Activated CD4-positive, alpha-beta T cell treated with anti-CD3 and anti-CD28 coated beads, Interleukin-2, amount 10 ng/mL, durations not matched to agents 7 days and 5 days (primary cell): ENCODE data around the gene CACTIN. TPM values are rescaled to one million over a fixed set of nuclear protein-coding genes. Genes with fewer than 3 reads are reported as not detected.

Experiments used
- CTCF ChIA-PET: fragments of 350-600 bp; sonication (Branson Sonifier 250); formaldehyde crosslinking; loops from one replicate; lab custom pipeline; 2021; ENCODE audit warnings: antibody characterized with exemption; lab: Charles Lee
- POLR2A ChIA-PET: fragments of 350-600 bp; sonication (Branson Sonifier 250); formaldehyde crosslinking; loops from one replicate; lab custom pipeline; 2021; ENCODE audit warnings: antibody characterized with exemption; lab: Charles Lee
- DNase-seq: peaks from one replicate; pipeline ENCODE4 v3.0.0-alpha.2; 2020
- H3K27ac Mint-ChIP-seq: one replicate; pipeline ENCODE4 v1.8.0; 2021; ENCODE audit warnings: mild to moderate bottlenecking, moderate library complexity, mixed read lengths
- H3K27me3 Mint-ChIP-seq: one replicate; pipeline ENCODE4 v1.8.0; 2021; ENCODE audit warnings: mixed read lengths
- H3K36me3 Mint-ChIP-seq: one replicate; pipeline ENCODE4 v1.8.0; 2021; ENCODE audit warnings: low read depth, mixed read lengths
- H3K4me1 Mint-ChIP-seq: one replicate; pipeline ENCODE4 v1.8.0; 2021; ENCODE audit warnings: mixed read lengths
- H3K4me3 Mint-ChIP-seq: one replicate; pipeline ENCODE4 v1.8.0; 2021; ENCODE audit warnings: mild to moderate bottlenecking, moderate library complexity, mixed read lengths
- H3K9me3 Mint-ChIP-seq: one replicate; pipeline ENCODE4 v1.8.0; 2021; ENCODE audit warnings: mixed read lengths
- total RNA-seq, 2 experiments: library from RNA; stranded (reverse); gene quantifications; one replicate each; pipeline ENCODE4 v1.2.3, GENCODE V29; 2021

CACTIN gene
- total RNA-seq, 2 experiments from 2014 or later: 31.8 to 39.1 TPM

GRCh38 chr19:3658870-3659745, 32.5 kb upstream of the CACTIN start:
- Mint-ChIP-seq H3K4me1 (no peaks in the 10 kb centered on the region), H3K27me3 (no peaks in the 10 kb centered on the region), H3K4me3 (no peak overlapping the region), H3K27ac (no peak overlapping the region), H3K36me3 (peaks cover 5% of the 10 kb centered on the region), H3K9me3 (no peaks in the 10 kb centered on the region)
- ChIA-PET POLR2A (no interaction called here), CTCF (interaction anchor here (1.3 kb wide), 1 partner anchor 114 kb away, joined by 3 read pairs; no protein-coding TSS in a partner anchor)
- no peak for DNase-seq

GRCh38 chr19:3658004-3658869, 31.6 kb upstream of the CACTIN start:
- H3K4me3 Mint-ChIP-seq: no peak overlapping the region
- H3K4me1 Mint-ChIP-seq: no peaks in the 10 kb centered on the region
- no peaks in the 10 kb centered on the region for H3K9me3 Mint-ChIP-seq
- ChIA-PET CTCF (no interaction called here), POLR2A (no interaction called here)
- DNase-seq: no peak
- H3K27me3 Mint-ChIP-seq: no peaks in the 10 kb centered on the region
- no peak overlapping the region for H3K27ac Mint-ChIP-seq
- peaks cover 5% of the 10 kb centered on the region for H3K36me3 Mint-ChIP-seq

- Mint-ChIP-seq H3K4me3 (no peak overlapping the region), H3K4me1 (no peaks in the 10 kb centered on the region), H3K36me3 (peaks cover 5% of the 10 kb centered on the region), H3K9me3 (no peaks in the 10 kb centered on the region), H3K27me3 (no peaks in the 10 kb centered on the region), H3K27ac (no peak overlapping the region)
- DNase-seq: no peak
- ChIA-PET POLR2A (no interaction called here), CTCF (interaction anchor here (1.4 kb wide), 1 partner anchor 30 kb away, joined by 3 read pairs; no protein-coding TSS in a partner anchor)
Measured at GRCh38 chr19:3657395-3657769, 30.8 kb upstream of the CACTIN start.

- ChIA-PET POLR2A (interaction anchor here (0.6 kb wide), 1 partner anchor 107 kb away, joined by 4 read pairs; no protein-coding TSS in a partner anchor), CTCF (interaction anchor here (1.4 kb wide), 1 partner anchor 31 kb away, joined by 3 read pairs; no protein-coding TSS in a partner anchor)
- Mint-ChIP-seq H3K4me3 (no peak overlapping the region), H3K9me3 (no peaks in the 10 kb centered on the region), H3K27ac (no peak overlapping the region), H3K27me3 (no peaks in the 10 kb centered on the region), H3K36me3 (peaks cover 5% of the 10 kb centered on the region), H3K4me1 (no peaks in the 10 kb centered on the region)
- no peak for DNase-seq
Measured at GRCh38 chr19:3656747-3657394, 30.3 kb upstream of the CACTIN start.

- Mint-ChIP-seq H3K4me1 (no peaks in the 10 kb centered on the region), H3K4me3 (no peak overlapping the region), H3K27me3 (no peaks in the 10 kb centered on the region), H3K27ac (no peak overlapping the region), H3K36me3 (peaks cover 5% of the 10 kb centered on the region), H3K9me3 (no peaks in the 10 kb centered on the region)
- no peak for DNase-seq
- ChIA-PET POLR2A (interaction anchor here (0.6 kb wide), 1 partner anchor 108 kb away, joined by 4 read pairs; no protein-coding TSS in a partner anchor), CTCF (interaction anchor here (0.5 to 1.4 kb wide), 3 partner anchors 31 to 697 kb away, joined by 3 read pairs; no protein-coding TSS in a partner anchor)
Measured at GRCh38 chr19:3656073-3656746, 29.6 kb upstream of the CACTIN start.

- POLR2A ChIA-PET: no interaction called here
- Mint-ChIP-seq H3K4me3 (no peak overlapping the region), H3K4me1 (no peaks in the 10 kb centered on the region), H3K9me3 (no peaks in the 10 kb centered on the region), H3K27me3 (no peaks in the 10 kb centered on the region), H3K36me3 (peaks cover 5% of the 10 kb centered on the region), H3K27ac (no peak overlapping the region)
- CTCF ChIA-PET: interaction anchor here (0.5 to 1.4 kb wide), 3 partner anchors 32 to 697 kb away, joined by 3 read pairs; no protein-coding TSS in a partner anchor
- DNase-seq: no peak
Measured at GRCh38 chr19:3655402-3656072, 28.9 kb upstream of the CACTIN start.

GRCh38 chr19:3653865-3654513, 27.4 kb upstream of the CACTIN start:
- CTCF ChIA-PET: interaction anchor here (1.2 kb wide), 1 partner anchor 30 kb away, joined by 3 read pairs; no protein-coding TSS in a partner anchor
- no peak for DNase-seq

GRCh38 chr19:3653081-3653795, 26.6 kb upstream of the CACTIN start:
- no peaks in the 10 kb centered on the region for H3K4me1 Mint-ChIP-seq
- H3K27ac Mint-ChIP-seq: no peak overlapping the region
- CTCF ChIA-PET: interaction anchor here (1.2 kb wide), 1 partner anchor 30 kb away, joined by 3 read pairs; no protein-coding TSS in a partner anchor
- no peaks in the 10 kb centered on the region for H3K27me3 Mint-ChIP-seq
- H3K9me3 Mint-ChIP-seq: no peaks in the 10 kb centered on the region
- POLR2A ChIA-PET: no interaction called here
- H3K36me3 Mint-ChIP-seq: peaks cover 5% of the 10 kb centered on the region
- no peak overlapping the region for H3K4me3 Mint-ChIP-seq
- DNase-seq: no peak

More at GRCh38 chr19:3653865-3654513, 27.4 kb upstream of the CACTIN start:
- Mint-ChIP-seq H3K4me1 (no peaks in the 10 kb centered on the region), H3K27me3 (no peaks in the 10 kb centered on the region), H3K36me3 (peaks cover 5% of the 10 kb centered on the region), H3K9me3 (no peaks in the 10 kb centered on the region), H3K4me3 (no peak overlapping the region), H3K27ac (no peak overlapping the region)
- POLR2A ChIA-PET: no interaction called here

GRCh38 chr19:3652422-3652821, 25.8 kb upstream of the CACTIN start:
- POLR2A ChIA-PET: no interaction called here
- no peaks in the 10 kb centered on the region for H3K4me1 Mint-ChIP-seq
- H3K4me3 Mint-ChIP-seq: no peak overlapping the region
- H3K36me3 Mint-ChIP-seq: peaks cover 5% of the 10 kb centered on the region
- H3K27ac Mint-ChIP-seq: no peak overlapping the region
- H3K9me3 Mint-ChIP-seq: no peaks in the 10 kb centered on the region
- DNase-seq: no peak
- CTCF ChIA-PET: interaction anchor here (0.8 kb wide), 1 partner anchor 10 kb away, joined by 3 read pairs; no protein-coding TSS in a partner anchor
- H3K27me3 Mint-ChIP-seq: no peaks in the 10 kb centered on the region

GRCh38 chr19:3651684-3652083, 25.1 kb upstream of the CACTIN start:
- Mint-ChIP-seq H3K36me3 (no peaks in the 10 kb centered on the region), H3K4me3 (no peak overlapping the region), H3K27me3 (no peaks in the 10 kb centered on the region), H3K9me3 (no peaks in the 10 kb centered on the region), H3K27ac (no peak overlapping the region), H3K4me1 (no peaks in the 10 kb centered on the region)
- ChIA-PET POLR2A (no interaction called here), CTCF (no interaction called here)
- DNase-seq: no peak

- Mint-ChIP-seq H3K27me3 (no peaks in the 10 kb centered on the region), H3K4me3 (no peak overlapping the region), H3K27ac (no peak overlapping the region), H3K36me3 (no peaks in the 10 kb centered on the region), H3K4me1 (no peaks in the 10 kb centered on the region), H3K9me3 (no peaks in the 10 kb centered on the region)
- ChIA-PET CTCF (no interaction called here), POLR2A (no interaction called here)
- DNase-seq: no peak
Measured at GRCh38 chr19:3649888-3650287, 23.3 kb upstream of the CACTIN start.
